IPS DF 6.9 (cell line): ENCODE measurements around the gene RPP21.

ENCODE experiments used
- DNase-seq: peaks from one replicate; pipeline ENCODE4 v3.0.0-alpha.2; 2013; ENCODE audit warnings: low read depth, low spot score
- H3K27ac ChIP-seq: one replicate; pipeline ENCODE4 v1.5.1; 2013; ENCODE audit warnings: low read length, control low read depth
- H3K27me3 ChIP-seq: 2 replicates; pipeline ENCODE4 v1.6.1; 2013; ENCODE audit warnings: mild to moderate bottlenecking, low read length; ENCODE audit not compliant: control insufficient read depth, insufficient read depth
- H3K36me3 ChIP-seq: 2 replicates; pipeline ENCODE4 v1.6.1; 2013; ENCODE audit warnings: low read length; ENCODE audit not compliant: control insufficient read depth, insufficient read depth
- H3K4me1 ChIP-seq: 2 replicates; pipeline ENCODE4 v1.6.1; 2013; ENCODE audit warnings: low read length; ENCODE audit not compliant: control insufficient read depth, insufficient read depth
- H3K4me3 ChIP-seq: 2 replicates; pipeline ENCODE4 v1.5.1; 2013; ENCODE audit warnings: mild to moderate bottlenecking, low read length
- H3K9me3 ChIP-seq: 2 replicates; pipeline ENCODE4 v1.6.1; 2013; ENCODE audit warnings: low read length, inconsistent platforms; ENCODE audit not compliant: control insufficient read depth, insufficient read depth
- WGBS: extraction: QIAGEN DNeasy Blood & Tissue Kit; methylation state at CpG from one replicate; pipeline ENCODE4 v1.1.7; 2013; ENCODE audit warnings: mixed read lengths, missing lambda C conversion rate; ENCODE audit not compliant: insufficient read length, insufficient coverage; 5-methylcytosine and 5-hydroxymethylcytosine counted together

Gene RPP21

DNA sequence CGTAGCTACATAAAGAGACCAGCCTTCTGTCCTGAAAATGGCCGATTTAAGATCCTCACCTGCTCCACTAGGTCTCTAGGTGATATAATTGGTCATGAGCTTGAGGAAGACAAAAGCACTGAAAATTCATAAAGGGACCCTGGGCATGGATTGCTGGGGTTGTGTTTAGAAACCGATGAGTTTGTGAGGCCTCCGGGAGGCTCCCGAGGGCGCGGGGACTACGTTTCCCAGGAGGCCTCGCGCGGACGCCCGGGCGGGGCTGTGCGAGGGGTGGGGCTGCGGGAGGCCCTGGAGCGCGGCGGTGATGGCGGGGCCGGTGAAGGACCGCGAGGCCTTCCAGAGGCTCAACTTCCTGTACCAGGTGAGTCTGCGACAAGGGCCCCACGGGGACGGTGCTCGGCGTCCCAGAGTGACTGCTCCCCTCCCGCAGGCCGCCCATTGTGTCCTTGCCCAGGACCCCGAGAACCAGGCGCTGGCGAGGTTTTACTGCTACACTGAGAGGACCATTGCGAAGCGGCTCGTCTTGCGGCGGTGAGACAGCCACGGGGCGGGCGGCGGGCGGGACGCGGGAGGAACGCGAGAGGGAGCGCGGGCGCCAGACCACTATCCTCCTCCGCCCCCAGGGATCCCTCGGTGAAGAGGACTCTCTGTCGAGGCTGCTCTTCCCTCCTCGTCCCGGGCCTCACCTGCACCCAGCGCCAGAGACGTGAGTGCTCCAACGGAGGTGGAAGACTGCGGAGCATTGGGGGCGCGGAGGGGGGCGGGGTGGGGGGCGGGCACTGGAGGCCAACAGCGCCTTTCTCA lies at the start of gene RPP21:
Gene RPP21, plus strand, starts transcription at position 289 of the 804 bp plus-strand sequence. Its CDS starts 16 bp downstream, at position 305.
- WGBS = no CpG with 5 or more reads among the region's 64 CpGs
- no peak for DNase-seq
- peaks cover 13% of the 10 kb centered on the region; the same call in 1 of the 2 replicates for H3K36me3 ChIP-seq
- no peaks in the 10 kb centered on the region for H3K9me3 ChIP-seq
- peak within 1 kb of the TSS; percentile 90 for H3K4me3 ChIP-seq
- no peak within 1 kb of the TSS for H3K27ac ChIP-seq
- no peaks in the 10 kb centered on the region for H3K27me3 ChIP-seq
- H3K4me1 ChIP-seq = 0 out of 2 replicates have a peak, but pooled peaks cover 2% of the 10 kb centered on the region

GRCh38 chr6:30295837-30296236 lies 49.1 kb upstream of the RPP21 start:
- Histone ChIP-seq H3K4me3 (no peak overlapping the region), H3K27ac (no peak overlapping the region), H3K36me3 (peaks cover 22% of the 10 kb centered on the region; the same call in 1 of the 2 replicates), H3K4me1 (no peaks in the 10 kb centered on the region), H3K27me3 (no peaks in the 10 kb centered on the region), H3K9me3 (no peaks in the 10 kb centered on the region)
- no peak for DNase-seq
- no CpG with 5 or more reads among the region's 2 CpGs for WGBS

DNA sequence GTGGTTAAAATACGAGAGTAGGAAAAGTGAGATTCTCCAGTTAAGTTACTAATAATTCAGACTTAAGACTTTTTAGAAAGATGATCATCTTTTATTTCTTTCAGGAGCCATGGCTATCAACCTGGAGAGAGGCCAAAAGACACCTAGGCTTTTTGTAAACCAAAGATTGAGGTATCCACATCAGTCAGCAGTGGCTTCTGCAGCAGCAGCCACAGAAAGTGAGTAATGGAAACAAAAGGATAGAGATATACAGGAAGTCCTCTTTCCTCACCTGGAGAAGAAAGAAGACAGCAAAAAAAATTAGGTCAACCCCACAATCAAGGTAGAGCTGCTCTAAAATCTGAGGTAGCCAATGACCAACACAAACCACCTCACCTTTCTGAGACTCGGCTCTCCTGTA lies 41.0 kb upstream of the RPP21 start:
- Histone ChIP-seq H3K27me3 (no peaks in the 10 kb centered on the region), H3K36me3 (peaks cover 4% of the 10 kb centered on the region; the same call in 1 of the 2 replicates), H3K4me1 (no peaks in the 10 kb centered on the region), H3K9me3 (peaks cover 3% of the 10 kb centered on the region; the same call in 1 of the 2 replicates), H3K4me3 (no peak overlapping the region), H3K27ac (no peak overlapping the region)
- no peak for DNase-seq
- WGBS = no CpG with 5 or more reads among the region's 2 CpGs

DNA sequence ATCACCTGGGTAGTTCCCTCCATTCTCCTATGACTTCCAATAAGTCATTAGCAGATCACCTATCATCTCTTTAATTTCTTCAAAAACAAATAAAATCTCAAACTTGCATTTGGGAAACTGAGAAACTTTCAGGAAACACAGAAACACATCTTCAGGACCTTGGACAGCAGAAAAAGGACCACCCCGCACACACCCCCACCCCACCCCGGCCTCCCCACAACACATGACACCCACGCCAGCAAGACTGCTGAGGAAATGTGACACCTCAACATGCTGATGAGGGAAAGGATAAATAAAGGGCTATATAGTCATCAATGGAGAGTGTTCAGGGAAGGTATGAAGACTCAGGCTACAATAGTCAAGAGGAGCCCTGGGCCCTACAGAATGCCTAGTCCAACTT lies 33.9 kb upstream of the RPP21 start:
- no peak for DNase-seq
- WGBS = no CpG with 5 or more reads among the region's 3 CpGs
- H3K9me3 ChIP-seq = no peaks in the 10 kb centered on the region

DNA sequence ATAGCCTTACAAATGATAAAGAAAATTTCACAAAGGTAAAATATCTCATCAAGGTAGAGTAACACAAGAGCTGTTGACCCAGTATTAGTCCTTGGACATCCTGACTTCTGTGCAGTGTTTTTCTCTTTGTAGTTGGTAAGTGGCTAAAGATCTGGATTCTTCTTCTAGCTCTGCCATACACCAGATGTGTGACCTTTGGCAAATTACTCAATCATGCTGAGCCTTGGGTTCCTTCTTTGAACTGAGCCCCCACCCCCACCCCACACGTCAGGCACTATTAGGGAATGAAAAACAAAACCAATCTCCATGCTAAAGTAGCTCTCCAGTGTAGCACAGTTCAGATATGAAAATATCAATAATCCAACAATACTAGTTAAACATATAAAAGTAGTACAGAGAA lies 33.3 kb upstream of the RPP21 start:
- Histone ChIP-seq H3K4me1 (no peaks in the 10 kb centered on the region), H3K27ac (no peak overlapping the region), H3K9me3 (no peaks in the 10 kb centered on the region), H3K27me3 (no peaks in the 10 kb centered on the region), H3K36me3 (peaks cover 8% of the 10 kb centered on the region; the same call in 1 of the 2 replicates), H3K4me3 (no peak overlapping the region)
- no peak for DNase-seq
- no CpG with 5 or more reads among the region's 1 CpG for WGBS

More for the DNA sequence above, 33.9 kb upstream of the RPP21 start:
- Histone ChIP-seq H3K36me3 (peaks cover 6% of the 10 kb centered on the region; the same call in 1 of the 2 replicates), H3K4me3 (no peak overlapping the region), H3K4me1 (no peaks in the 10 kb centered on the region), H3K27me3 (no peaks in the 10 kb centered on the region), H3K27ac (no peak overlapping the region)

- H3K9me3 ChIP-seq = no peaks in the 10 kb centered on the region
- no peak for DNase-seq
- no peaks in the 10 kb centered on the region for H3K27me3 ChIP-seq
- H3K4me1 ChIP-seq = no peaks in the 10 kb centered on the region
- H3K36me3 ChIP-seq = peaks cover 8% of the 10 kb centered on the region; the same call in 1 of the 2 replicates
- H3K4me3 ChIP-seq = no peak overlapping the region
- H3K27ac ChIP-seq = no peak overlapping the region
- no CpG with 5 or more reads among the region's 2 CpGs for WGBS
Measured at GRCh38 chr6:30312266-30312665, 32.7 kb upstream of the RPP21 start.

DNA sequence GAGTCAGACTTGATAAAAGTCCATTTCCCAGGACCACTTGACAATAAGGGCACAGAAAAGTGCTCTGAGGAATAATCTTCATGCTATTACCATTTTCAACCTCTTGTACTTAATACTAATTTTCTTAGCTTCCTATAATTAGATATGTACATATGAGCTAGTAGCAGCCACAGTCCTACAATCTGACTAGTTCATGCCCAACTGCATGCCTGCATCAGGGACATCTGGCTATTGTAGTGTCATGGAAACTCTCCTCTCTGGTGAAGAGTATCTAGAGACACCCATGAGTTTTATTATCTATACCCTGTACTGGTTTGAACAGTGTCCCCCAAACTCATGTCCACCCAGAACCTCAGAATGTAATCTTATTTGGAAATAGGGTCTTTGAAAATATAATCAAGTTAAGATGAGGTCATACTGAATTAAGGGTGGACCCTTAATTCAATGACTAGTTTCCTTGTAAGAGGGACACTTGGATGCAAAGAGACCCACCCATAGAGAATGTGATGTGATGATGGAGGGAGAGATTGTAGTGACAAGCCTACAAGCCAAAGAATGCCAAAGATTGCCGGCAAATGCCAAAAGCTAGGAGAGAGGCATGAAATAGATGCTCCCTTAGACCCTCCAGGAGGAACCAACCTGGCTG lies 32.2 kb upstream of the RPP21 start:
- no peaks in the 10 kb centered on the region for H3K9me3 ChIP-seq
- H3K4me1 ChIP-seq = no peaks in the 10 kb centered on the region
- no peaks in the 10 kb centered on the region for H3K27me3 ChIP-seq
- no CpG with 5 or more reads among the region's 1 CpG for WGBS
- DNase-seq = no peak
- H3K27ac ChIP-seq = no peak overlapping the region
- H3K4me3 ChIP-seq = no peak overlapping the region
- H3K36me3 ChIP-seq = peaks cover 8% of the 10 kb centered on the region; the same call in 1 of the 2 replicates

- no CpG with 5 or more reads among the region's 3 CpGs for WGBS
- Histone ChIP-seq H3K36me3 (peaks cover 8% of the 10 kb centered on the region; the same call in 1 of the 2 replicates), H3K4me3 (no peak overlapping the region)
Measured at GRCh38 chr6:30315156-30315555, 29.8 kb upstream of the RPP21 start.

DNA sequence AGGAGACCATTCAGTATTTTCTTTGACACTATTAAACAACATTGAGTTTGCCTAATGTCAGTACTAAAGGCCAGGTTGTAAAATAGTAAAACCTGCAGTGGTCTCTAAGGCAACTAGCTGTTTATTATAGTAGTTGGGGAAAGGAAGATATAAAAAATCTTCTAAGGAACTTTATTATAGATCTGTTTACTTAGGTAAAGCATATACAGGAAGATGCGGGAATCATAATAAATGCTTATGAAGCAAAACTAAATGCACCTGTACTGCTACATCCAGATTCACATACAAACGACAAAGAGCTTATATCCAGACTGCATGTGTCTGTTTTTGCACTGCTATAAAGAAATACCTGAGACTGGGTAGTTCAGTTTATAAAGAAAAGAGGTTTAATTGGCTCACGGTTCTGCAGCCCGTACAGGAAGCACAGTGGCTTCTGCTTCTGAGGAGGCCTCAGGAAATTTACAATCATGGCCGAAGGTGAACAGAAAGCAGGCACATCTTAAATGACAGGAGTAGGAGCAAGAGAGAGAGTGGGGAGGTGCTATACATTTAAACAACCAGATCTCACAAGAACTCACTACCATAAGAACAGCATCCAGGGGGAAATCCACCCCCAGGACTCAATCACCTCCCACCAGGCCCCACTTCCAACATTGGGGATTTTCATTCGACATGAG lies 26.9 kb upstream of the RPP21 start:
- no peak for DNase-seq
- H3K4me3 ChIP-seq = no peak overlapping the region
- no CpG with 5 or more reads among the region's 6 CpGs for WGBS
- peaks cover 8% of the 10 kb centered on the region; the same call in 1 of the 2 replicates for H3K36me3 ChIP-seq
- H3K9me3 ChIP-seq = no peaks in the 10 kb centered on the region
- H3K4me1 ChIP-seq = peaks cover 4% of the 10 kb centered on the region; the same call in 1 of the 2 replicates
- no peaks in the 10 kb centered on the region for H3K27me3 ChIP-seq
- H3K27ac ChIP-seq = no peak overlapping the region

More at GRCh38 chr6:30315156-30315555, 29.8 kb upstream of the RPP21 start:
- Histone ChIP-seq H3K27ac (no peak overlapping the region), H3K4me1 (no peaks in the 10 kb centered on the region; the same call in 1 of the 2 replicates), H3K9me3 (no peaks in the 10 kb centered on the region), H3K27me3 (no peaks in the 10 kb centered on the region)
- DNase-seq = no peak
